K562 (cell line): ENCODE measurements around the gene TBC1D16.

Source experiments
- JUND ChIP-seq, 2 experiments: IDR thresholded peaks; 2 replicates in 1 of 2; 3 replicates in 1 of 2; pipeline ENCODE4 v1.6.1; 2011; ENCODE audit warnings: borderline replicate concordance in 2 of 2, low read depth in 2 of 2, low read length in 2 of 2, improper control_type of control experiment in 1 of 2, missing biosample characterization in 1 of 2, missing genetic modification characterization in 1 of 2, missing genetic modification reagents in 1 of 2
- MEIS2 ChIP-seq: fragments of 450-650 bp; IDR thresholded peaks from 2 replicates; pipeline ENCODE4 v1.6.1; 2014; ENCODE audit warnings: mild to moderate bottlenecking; ENCODE audit not compliant: partially characterized antibody
- NFYB ChIP-seq: IDR thresholded peaks from 2 replicates; pipeline ENCODE4 v1.6.1; 2011; ENCODE audit warnings: mild to moderate bottlenecking, moderate library complexity; ENCODE audit not compliant: insufficient read length; ENCODE audit errors: extremely low read depth
- ZNF274 ChIP-seq: IDR thresholded peaks from 2 replicates; pipeline ENCODE4 v1.6.1; 2011; ENCODE audit warnings: low read depth, mild to moderate bottlenecking, low read length, moderate library complexity, borderline replicate concordance
- TF ChIP-seq, protein P1 (sequence below): fragments of 250-450 bp; sonication (Bioruptor Pico); IDR thresholded peaks from 2 replicates; pipeline ENCODE4 v1.5.0; 2020; ENCODE audit warnings: mild to moderate bottlenecking, borderline replicate concordance
- TF ChIP-seq, protein P2 (sequence below): fragments of 450-650 bp; formaldehyde crosslinking; conservative IDR thresholded peaks from 2 replicates; pipeline ENCODE4 v1.4.0; 2022; ENCODE audit warnings: mild to moderate bottlenecking, missing genetic modification characterization

DNA sequence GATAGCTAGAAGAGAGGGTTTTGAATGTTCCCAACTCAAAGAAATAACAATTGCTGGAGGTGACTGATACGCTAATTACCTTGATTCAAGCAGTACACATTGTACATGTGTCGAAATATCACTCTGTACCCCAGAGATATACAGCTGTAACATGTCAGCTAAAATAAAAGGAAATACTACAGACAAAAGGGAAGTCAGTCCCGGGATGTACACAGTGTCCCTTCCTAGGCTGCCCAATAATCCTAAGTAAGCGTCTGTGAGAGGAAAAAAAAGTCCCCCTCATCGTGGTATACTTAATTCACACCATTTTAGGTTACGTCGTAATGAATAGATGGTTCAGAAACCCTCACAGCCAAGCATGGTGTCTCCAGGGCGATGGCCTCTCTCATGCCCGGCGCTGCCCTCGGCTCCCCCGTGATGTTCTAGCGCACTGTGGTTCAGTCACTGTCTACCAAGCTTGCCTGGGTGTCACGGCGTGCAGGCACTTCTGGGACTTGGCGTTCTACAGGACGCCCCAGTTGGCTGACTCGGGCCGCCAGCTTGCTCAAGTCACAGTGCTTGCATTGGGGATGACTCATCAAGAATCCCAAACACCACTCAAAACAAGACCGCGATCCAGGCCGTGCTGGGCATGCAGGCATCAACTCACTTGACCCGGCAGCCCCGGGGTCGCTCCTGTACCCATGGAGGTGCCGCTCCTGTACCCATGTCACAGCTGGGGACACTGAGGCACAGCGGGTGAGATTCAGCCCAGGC is 28.3 kb upstream of the TBC1D16 start:
- TF ChIP-seq, protein P1, sequence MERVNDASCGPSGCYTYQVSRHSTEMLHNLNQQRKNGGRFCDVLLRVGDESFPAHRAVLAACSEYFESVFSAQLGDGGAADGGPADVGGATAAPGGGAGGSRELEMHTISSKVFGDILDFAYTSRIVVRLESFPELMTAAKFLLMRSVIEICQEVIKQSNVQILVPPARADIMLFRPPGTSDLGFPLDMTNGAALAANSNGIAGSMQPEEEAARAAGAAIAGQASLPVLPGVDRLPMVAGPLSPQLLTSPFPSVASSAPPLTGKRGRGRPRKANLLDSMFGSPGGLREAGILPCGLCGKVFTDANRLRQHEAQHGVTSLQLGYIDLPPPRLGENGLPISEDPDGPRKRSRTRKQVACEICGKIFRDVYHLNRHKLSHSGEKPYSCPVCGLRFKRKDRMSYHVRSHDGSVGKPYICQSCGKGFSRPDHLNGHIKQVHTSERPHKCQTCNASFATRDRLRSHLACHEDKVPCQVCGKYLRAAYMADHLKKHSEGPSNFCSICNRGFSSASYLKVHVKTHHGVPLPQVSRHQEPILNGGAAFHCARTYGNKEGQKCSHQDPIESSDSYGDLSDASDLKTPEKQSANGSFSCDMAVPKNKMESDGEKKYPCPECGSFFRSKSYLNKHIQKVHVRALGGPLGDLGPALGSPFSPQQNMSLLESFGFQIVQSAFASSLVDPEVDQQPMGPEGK (CRISPR knock-in tag), result no peak
- no peak for TF ChIP-seq ZNF274
- TF ChIP-seq, protein P2, sequence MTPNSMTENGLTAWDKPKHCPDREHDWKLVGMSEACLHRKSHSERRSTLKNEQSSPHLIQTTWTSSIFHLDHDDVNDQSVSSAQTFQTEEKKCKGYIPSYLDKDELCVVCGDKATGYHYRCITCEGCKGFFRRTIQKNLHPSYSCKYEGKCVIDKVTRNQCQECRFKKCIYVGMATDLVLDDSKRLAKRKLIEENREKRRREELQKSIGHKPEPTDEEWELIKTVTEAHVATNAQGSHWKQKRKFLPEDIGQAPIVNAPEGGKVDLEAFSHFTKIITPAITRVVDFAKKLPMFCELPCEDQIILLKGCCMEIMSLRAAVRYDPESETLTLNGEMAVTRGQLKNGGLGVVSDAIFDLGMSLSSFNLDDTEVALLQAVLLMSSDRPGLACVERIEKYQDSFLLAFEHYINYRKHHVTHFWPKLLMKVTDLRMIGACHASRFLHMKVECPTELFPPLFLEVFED (CRISPR knock-in tag), result no peak
- TF ChIP-seq JUND (IDR thresholded peaks at IDR 0.05; ENCODE audit: borderline replicate concordance, low read depth, low read length), result peak; percentile 93
- peak; percentile 80; the same call in 1 of the 3 replicates for TF ChIP-seq JUND (tag; IDR thresholded peaks at IDR 0.05; ENCODE audit: borderline replicate concordance, low read depth, low read length)
- no peak for TF ChIP-seq MEIS2
- no peak for TF ChIP-seq NFYB
